Ishikawa (cell line): ENCODE data around the gene GALK1.
A peak's percentile ranks its signal among the peaks of the same experiment; 100 is the strongest.

Source experiments
- CEBPB ChIP-seq: IDR thresholded peaks from 2 replicates; pipeline ENCODE4 v1.6.1; 2012
- CREB1 ChIP-seq: IDR thresholded peaks from 2 replicates; pipeline ENCODE4 v1.6.1; 2012; ENCODE audit warnings: low read depth
- EP300 ChIP-seq: IDR thresholded peaks from 2 replicates; pipeline ENCODE4 v1.6.1; 2012; ENCODE audit warnings: borderline replicate concordance
- FOXM1 ChIP-seq: IDR thresholded peaks from 2 replicates; pipeline ENCODE4 v1.6.1; 2012; ENCODE audit warnings: low read depth, borderline replicate concordance
- RAD21 ChIP-seq: IDR thresholded peaks from 2 replicates; pipeline ENCODE4 v1.6.1; 2012; ENCODE audit warnings: low read depth
- TAF1 ChIP-seq: IDR thresholded peaks from 2 replicates; pipeline ENCODE4 v1.6.1; 2012; ENCODE audit warnings: low read depth, mild to moderate bottlenecking
- TCF12 ChIP-seq: IDR thresholded peaks from 2 replicates; pipeline ENCODE4 v1.6.1; 2012; ENCODE audit warnings: low read depth
- TEAD4 ChIP-seq: IDR thresholded peaks from 2 replicates; pipeline ENCODE4 v1.6.1; 2012
- YY1 ChIP-seq: IDR thresholded peaks from 2 replicates; pipeline ENCODE4 v1.6.1; 2012; ENCODE audit warnings: low read depth
- TF ChIP-seq, protein P1 (sequence below): IDR thresholded peaks from 2 replicates; pipeline ENCODE4 v1.6.1; 2012; ENCODE audit warnings: low read depth, mild to moderate bottlenecking
- TF ChIP-seq, protein P2 (sequence below): IDR thresholded peaks from 2 replicates; pipeline ENCODE4 v1.6.1; 2012
- TF ChIP-seq, protein P3 (sequence below): IDR thresholded peaks from 2 replicates; pipeline ENCODE4 v1.6.1; 2012

DNA sequence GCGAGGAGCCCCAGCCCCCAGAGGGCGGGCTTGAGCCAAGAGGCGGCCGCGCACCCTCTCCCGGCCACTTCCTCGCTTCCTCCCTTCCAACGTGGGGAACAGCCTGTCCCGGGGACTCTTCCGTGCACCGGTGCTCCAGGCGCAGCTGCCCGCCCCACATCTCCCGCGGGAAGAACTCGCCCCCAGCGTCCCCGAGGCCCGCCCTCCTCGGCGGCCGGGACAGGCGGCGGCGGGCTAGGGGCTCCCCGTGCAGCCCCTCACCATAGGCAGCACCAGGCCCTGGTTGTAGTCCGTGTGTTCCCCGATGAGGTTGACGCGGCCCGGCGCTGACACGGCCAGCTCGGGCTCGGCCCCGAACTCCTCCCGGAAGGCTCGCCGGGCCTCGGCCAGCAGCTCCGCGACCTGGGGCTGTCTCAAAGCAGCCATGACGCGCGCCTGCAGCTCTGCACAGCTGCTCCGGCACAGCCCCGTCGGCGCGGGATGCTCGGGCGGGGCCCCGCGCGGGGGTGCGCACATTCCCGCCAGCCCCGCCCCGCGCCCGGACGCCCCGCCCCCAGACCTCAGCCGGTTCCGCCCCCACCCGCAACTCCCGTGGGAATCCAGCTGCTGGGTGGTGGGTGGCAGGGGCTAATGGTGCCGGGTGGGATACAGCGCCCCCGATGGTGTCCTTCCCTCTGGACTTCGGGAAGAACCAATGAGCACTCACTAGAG lies at the start of gene GALK1:
- peak; percentile 64 for TF ChIP-seq RAD21
- no peak for TF ChIP-seq CREB1
- peak; percentile 65 for TF ChIP-seq TAF1
- TF ChIP-seq EP300 = no peak
- TF ChIP-seq CEBPB = no peak
- peak; percentile 82 for TF ChIP-seq YY1
- TF ChIP-seq FOXM1 = no peak
- no peak; the same call in 1 of the 2 replicates for TF ChIP-seq TCF12
- TF ChIP-seq, protein P1, sequence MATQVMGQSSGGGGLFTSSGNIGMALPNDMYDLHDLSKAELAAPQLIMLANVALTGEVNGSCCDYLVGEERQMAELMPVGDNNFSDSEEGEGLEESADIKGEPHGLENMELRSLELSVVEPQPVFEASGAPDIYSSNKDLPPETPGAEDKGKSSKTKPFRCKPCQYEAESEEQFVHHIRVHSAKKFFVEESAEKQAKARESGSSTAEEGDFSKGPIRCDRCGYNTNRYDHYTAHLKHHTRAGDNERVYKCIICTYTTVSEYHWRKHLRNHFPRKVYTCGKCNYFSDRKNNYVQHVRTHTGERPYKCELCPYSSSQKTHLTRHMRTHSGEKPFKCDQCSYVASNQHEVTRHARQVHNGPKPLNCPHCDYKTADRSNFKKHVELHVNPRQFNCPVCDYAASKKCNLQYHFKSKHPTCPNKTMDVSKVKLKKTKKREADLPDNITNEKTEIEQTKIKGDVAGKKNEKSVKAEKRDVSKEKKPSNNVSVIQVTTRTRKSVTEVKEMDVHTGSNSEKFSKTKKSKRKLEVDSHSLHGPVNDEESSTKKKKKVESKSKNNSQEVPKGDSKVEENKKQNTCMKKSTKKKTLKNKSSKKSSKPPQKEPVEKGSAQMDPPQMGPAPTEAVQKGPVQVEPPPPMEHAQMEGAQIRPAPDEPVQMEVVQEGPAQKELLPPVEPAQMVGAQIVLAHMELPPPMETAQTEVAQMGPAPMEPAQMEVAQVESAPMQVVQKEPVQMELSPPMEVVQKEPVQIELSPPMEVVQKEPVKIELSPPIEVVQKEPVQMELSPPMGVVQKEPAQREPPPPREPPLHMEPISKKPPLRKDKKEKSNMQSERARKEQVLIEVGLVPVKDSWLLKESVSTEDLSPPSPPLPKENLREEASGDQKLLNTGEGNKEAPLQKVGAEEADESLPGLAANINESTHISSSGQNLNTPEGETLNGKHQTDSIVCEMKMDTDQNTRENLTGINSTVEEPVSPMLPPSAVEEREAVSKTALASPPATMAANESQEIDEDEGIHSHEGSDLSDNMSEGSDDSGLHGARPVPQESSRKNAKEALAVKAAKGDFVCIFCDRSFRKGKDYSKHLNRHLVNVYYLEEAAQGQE = no peak
- TF ChIP-seq, protein P2, sequence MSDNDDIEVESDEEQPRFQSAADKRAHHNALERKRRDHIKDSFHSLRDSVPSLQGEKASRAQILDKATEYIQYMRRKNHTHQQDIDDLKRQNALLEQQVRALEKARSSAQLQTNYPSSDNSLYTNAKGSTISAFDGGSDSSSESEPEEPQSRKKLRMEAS = peak; percentile 63
- TF ChIP-seq TEAD4 = 0 out of 2 replicates have a peak, but pooled peaks have one; percentile 8
- TF ChIP-seq, protein P3, sequence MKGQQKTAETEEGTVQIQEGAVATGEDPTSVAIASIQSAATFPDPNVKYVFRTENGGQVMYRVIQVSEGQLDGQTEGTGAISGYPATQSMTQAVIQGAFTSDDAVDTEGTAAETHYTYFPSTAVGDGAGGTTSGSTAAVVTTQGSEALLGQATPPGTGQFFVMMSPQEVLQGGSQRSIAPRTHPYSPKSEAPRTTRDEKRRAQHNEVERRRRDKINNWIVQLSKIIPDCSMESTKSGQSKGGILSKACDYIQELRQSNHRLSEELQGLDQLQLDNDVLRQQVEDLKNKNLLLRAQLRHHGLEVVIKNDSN = no peak
